ENCODE results near the gene PCIF1. TPM values are rescaled to one million over a fixed set of nuclear protein-coding genes. Genes with fewer than 3 reads are reported as not detected.

The PCIF1 gene
- total and polyA plus RNA-seq, 9 of the 15 experiments (the other 6 are each of a cell fraction or from before 2014, with no cell fraction given) = 5.8 to 29.4 (median 11.3) TPM

DNA sequence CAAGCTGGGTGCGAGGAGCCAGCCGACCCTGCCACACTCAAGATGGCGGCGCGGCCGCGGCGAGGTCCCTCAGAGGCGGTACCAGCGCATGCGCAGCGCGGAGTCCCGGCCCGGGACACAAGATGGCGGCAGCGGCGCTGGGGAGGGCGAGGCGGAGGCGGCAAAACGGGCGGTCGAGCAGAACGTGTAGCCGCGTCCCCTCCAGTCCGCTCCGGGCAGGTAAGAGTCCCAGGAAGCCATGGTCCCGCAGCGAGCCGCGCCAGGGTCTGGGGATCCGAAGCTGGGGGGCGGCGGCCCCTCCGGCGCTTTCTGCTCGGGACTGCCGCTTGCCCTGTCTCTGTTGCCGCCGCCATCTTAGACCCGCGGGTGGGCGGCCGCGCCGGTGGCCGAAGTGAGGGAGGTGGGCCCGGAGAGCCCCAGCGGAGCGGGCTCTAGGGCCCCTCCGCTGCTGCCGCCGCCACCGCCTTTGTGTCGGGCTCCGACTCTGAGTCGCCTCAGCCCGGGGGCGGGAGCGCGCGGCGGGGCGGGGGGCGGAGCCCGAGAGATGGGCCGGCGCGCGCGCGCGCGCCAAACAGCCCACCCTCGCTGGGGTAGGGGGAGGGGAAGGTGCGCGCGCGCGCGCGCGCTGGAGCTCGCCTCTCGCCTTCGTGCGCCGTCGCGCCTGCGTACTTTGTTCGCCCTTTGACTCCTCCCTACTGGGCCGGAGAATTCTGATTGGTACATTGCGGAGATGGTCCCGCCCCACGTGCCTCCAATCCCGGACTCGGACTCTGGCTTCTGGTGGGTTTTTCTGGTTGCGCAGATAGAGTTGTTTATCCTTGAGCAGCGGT lies at the start of gene PCIF1 (continued):
- TF ChIP-seq, protein P1, sequence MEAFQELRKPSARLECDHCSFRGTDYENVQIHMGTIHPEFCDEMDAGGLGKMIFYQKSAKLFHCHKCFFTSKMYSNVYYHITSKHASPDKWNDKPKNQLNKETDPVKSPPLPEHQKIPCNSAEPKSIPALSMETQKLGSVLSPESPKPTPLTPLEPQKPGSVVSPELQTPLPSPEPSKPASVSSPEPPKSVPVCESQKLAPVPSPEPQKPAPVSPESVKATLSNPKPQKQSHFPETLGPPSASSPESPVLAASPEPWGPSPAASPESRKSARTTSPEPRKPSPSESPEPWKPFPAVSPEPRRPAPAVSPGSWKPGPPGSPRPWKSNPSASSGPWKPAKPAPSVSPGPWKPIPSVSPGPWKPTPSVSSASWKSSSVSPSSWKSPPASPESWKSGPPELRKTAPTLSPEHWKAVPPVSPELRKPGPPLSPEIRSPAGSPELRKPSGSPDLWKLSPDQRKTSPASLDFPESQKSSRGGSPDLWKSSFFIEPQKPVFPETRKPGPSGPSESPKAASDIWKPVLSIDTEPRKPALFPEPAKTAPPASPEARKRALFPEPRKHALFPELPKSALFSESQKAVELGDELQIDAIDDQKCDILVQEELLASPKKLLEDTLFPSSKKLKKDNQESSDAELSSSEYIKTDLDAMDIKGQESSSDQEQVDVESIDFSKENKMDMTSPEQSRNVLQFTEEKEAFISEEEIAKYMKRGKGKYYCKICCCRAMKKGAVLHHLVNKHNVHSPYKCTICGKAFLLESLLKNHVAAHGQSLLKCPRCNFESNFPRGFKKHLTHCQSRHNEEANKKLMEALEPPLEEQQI (IDR thresholded peaks at IDR 0.05) = no peak
- TF ChIP-seq SAFB (IDR thresholded peaks at IDR 0.05; ENCODE audit: borderline replicate concordance, low read depth, low read length) = 0 out of 2 replicates have a peak, but pooled peaks have one; percentile 20
- TF ChIP-seq, protein P2, sequence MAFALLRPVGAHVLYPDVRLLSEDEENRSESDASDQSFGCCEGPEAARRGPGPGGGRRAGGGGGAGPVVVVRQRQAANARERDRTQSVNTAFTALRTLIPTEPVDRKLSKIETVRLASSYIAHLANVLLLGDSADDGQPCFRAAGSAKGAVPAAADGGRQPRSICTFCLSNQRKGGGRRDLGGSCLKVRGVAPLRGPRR (CRISPR knock-in tag; IDR thresholded peaks at IDR 0.05) = no peak
- TF ChIP-seq, protein P3, sequence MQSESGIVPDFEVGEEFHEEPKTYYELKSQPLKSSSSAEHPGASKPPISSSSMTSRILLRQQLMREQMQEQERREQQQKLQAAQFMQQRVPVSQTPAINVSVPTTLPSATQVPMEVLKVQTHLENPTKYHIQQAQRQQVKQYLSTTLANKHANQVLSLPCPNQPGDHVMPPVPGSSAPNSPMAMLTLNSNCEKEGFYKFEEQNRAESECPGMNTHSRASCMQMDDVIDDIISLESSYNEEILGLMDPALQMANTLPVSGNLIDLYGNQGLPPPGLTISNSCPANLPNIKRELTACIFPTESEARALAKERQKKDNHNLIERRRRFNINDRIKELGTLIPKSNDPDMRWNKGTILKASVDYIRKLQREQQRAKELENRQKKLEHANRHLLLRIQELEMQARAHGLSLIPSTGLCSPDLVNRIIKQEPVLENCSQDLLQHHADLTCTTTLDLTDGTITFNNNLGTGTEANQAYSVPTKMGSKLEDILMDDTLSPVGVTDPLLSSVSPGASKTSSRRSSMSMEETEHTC (IDR thresholded peaks at IDR 0.05) = no peak
- TF ChIP-seq, protein P4, sequence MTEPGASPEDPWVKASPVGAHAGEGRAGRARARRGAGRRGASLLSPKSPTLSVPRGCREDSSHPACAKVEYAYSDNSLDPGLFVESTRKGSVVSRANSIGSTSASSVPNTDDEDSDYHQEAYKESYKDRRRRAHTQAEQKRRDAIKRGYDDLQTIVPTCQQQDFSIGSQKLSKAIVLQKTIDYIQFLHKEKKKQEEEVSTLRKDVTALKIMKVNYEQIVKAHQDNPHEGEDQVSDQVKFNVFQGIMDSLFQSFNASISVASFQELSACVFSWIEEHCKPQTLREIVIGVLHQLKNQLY (CRISPR knock-in tag; conservative IDR thresholded peaks at IDR 0.05) = no peak; a peak in 1 of 4 replicates
- no peak for TF ChIP-seq NR2F6 (CRISPR knock-in tag; IDR thresholded peaks at IDR 0.05)
- TF ChIP-seq BHLHE40 (IDR thresholded peaks at IDR 0.05; ENCODE audit: low read length) = peak; percentile 18; the same call in 1 of the 2 replicates
- TF ChIP-seq, protein P5, sequence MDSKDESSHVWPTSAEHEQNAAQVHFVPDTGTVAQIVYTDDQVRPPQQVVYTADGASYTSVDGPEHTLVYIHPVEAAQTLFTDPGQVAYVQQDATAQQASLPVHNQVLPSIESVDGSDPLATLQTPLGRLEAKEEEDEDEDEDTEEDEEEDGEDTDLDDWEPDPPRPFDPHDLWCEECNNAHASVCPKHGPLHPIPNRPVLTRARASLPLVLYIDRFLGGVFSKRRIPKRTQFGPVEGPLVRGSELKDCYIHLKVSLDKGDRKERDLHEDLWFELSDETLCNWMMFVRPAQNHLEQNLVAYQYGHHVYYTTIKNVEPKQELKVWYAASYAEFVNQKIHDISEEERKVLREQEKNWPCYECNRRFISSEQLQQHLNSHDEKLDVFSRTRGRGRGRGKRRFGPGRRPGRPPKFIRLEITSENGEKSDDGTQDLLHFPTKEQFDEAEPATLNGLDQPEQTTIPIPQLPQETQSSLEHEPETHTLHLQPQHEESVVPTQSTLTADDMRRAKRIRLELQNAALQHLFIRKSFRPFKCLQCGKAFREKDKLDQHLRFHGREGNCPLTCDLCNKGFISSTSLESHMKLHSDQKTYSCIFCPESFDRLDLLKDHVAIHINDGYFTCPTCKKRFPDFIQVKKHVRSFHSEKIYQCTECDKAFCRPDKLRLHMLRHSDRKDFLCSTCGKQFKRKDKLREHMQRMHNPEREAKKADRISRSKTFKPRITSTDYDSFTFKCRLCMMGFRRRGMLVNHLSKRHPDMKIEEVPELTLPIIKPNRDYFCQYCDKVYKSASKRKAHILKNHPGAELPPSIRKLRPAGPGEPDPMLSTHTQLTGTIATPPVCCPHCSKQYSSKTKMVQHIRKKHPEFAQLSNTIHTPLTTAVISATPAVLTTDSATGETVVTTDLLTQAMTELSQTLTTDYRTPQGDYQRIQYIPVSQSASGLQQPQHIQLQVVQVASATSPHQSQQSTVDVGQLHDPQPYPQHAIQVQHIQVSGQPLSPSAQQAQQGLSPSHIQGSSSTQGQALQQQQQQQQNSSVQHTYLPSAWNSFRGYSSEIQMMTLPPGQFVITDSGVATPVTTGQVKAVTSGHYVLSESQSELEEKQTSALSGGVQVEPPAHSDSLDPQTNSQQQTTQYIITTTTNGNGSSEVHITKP (IDR thresholded peaks at IDR 0.05; ENCODE audit: partially characterized antibody) = peak; percentile 11
- peak; percentile 73 to 88; a peak in 2 of 4 replicates for TF ChIP-seq CSDE1 (IDR thresholded peaks at IDR 0.05)
- TF ChIP-seq, protein P6, sequence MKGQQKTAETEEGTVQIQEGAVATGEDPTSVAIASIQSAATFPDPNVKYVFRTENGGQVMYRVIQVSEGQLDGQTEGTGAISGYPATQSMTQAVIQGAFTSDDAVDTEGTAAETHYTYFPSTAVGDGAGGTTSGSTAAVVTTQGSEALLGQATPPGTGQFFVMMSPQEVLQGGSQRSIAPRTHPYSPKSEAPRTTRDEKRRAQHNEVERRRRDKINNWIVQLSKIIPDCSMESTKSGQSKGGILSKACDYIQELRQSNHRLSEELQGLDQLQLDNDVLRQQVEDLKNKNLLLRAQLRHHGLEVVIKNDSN (CRISPR knock-in tag; IDR thresholded peaks at IDR 0.05) = peak; percentile 94
- TF ChIP-seq RB1 (IDR thresholded peaks at IDR 0.05; ENCODE audit: low read depth) = peak; percentile 73
- peak; percentile 98 for TF ChIP-seq SUPT5H (IDR thresholded peaks at IDR 0.05)
- TF ChIP-seq ZNF830 (CRISPR knock-in tag; IDR thresholded peaks at IDR 0.05) = peak; percentile 96; the same call in 1 of the 2 replicates
- TF ChIP-seq, protein P7, sequence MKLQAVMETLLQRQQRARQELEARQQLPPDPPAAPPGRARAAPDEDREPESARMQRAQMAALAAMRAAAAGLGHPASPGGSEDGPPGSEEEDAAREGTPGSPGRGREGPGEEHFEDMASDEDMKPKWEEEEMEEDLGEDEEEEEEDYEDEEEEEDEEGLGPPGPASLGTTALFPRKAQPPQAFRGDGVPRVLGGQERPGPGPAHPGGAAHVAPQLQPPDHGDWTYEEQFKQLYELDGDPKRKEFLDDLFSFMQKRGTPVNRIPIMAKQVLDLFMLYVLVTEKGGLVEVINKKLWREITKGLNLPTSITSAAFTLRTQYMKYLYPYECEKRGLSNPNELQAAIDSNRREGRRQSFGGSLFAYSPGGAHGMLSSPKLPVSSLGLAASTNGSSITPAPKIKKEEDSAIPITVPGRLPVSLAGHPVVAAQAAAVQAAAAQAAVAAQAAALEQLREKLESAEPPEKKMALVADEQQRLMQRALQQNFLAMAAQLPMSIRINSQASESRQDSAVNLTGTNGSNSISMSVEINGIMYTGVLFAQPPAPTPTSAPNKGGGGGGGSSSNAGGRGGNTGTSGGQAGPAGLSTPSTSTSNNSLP (IDR thresholded peaks at IDR 0.05; ENCODE audit: borderline replicate concordance, low read depth, low read length) = no peak
- no peak for TF ChIP-seq CREBBP (IDR thresholded peaks at IDR 0.05; ENCODE audit: low read depth, low read length)

Data from K562 (cell line).